ENCODE measurements around the gene OMG. TPM values are rescaled to one million over a fixed set of nuclear protein-coding genes. Genes with fewer than 3 reads are reported as not detected.

OMG gene
- total and polyA plus RNA-seq, 2 donors (not counting 1 experiment from before 2014, with no cell fraction given), result 0.39 to 1.7 TPM

DNA sequence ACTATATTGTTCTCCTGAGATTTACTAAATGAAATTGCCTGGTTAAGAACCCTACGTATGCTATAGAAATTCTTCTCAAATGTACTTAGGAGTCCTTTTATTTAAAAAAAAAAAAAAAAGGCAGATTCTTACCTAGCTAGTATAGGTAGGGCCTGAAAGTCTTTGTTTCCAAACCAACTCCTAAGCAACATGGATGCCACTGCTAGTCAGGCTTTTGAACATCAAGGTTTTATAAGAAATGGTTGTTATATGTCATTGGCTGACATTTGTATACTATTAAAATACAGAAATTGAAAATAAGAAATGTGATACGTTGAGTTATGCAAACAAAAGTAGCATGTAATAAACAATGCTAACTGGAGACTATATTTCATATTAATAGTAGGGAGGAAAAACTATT, 23.2 kb upstream of the OMG start:
- intact Hi-C loops (cut with micrococcal nuclease), result loop anchor here (2.0 kb wide), 2 partner anchors 53 to 171 kb away; no protein-coding TSS in a partner anchor
- Mint-ChIP-seq H3K27me3 (no peaks in the 10 kb centered on the region), H3K4me1 (peaks cover 48% of the 10 kb centered on the region), H3K9me3 (ENCODE audit: insufficient read depth) (no peaks in the 10 kb centered on the region), H3K27ac (no peak overlapping the region), H3K4me3 (peak overlapping the region; percentile 87)
- Histone ChIP-seq H3K27ac (ENCODE audit: low read length in 2 of 2) (peak overlapping the region; percentile 40 to 91), H3K4me3 (ENCODE audit: control extremely low read depth in 1 of 5, extremely low read depth in 1 of 5, insufficient read depth in 1 of 5, low read depth in 2 of 5, low read length in 4 of 5) (peak overlapping the region; percentile 40 to 98 (median 69)), H3K9ac (ENCODE audit: low read length) (peak overlapping the region; percentile 76), H3K36me3 (replicated peaks in 1 of 2; ENCODE audit: control extremely low read depth in 1 of 2, control insufficient read depth in 1 of 2, extremely low read depth in 1 of 2, insufficient read depth in 2 of 2, low read length in 1 of 2) (peaks cover 0 to 5% of the 10 kb centered on the region in 2 experiments), H2AFZ (ENCODE audit: insufficient read depth, low read depth, low read length, poor library complexity, severe bottlenecking) (peak overlapping the region; percentile 39), H4K20me1 (ENCODE audit: control insufficient read depth, insufficient read depth, low read length, poor library complexity, severe bottlenecking) (no peaks in the 10 kb centered on the region), H3K79me2 (ENCODE audit: control insufficient read depth, insufficient read depth, low read length) (peaks cover 62% of the 10 kb centered on the region), H3K27me3 (replicated peaks in 1 of 4; ENCODE audit: control extremely low read depth in 1 of 4, control insufficient read depth in 3 of 4, insufficient read depth in 4 of 4, low read length in 3 of 4) (no peaks in the 10 kb centered on the region), H3K4me1 (ENCODE audit: control insufficient read depth in 2 of 2, insufficient read depth in 2 of 2, low read length in 2 of 2) (peaks cover 29 to 45% of the 10 kb centered on the region in 2 donors), H3K4me2 (replicated peaks; ENCODE audit: low read depth, low read length, poor library complexity, severe bottlenecking) (peak overlapping the region; percentile 79), H3K9me3 (ENCODE audit: control extremely low read depth in 1 of 3, control insufficient read depth in 2 of 3, insufficient read depth in 1 of 3, low read length in 2 of 3) (no peaks in the 10 kb centered on the region)
- WGBS (ENCODE audit: insufficient coverage), result no CpG with 5 or more reads among the region's 2 CpGs
- ATAC-seq (ENCODE audit: low read depth), result no peak
- DNase-seq, result peak; percentile 11
- ChIA-PET POLR2A (interaction anchor here (0.5 to 1.8 kb wide), 2 partner anchors 9 to 103 kb away, joined by 4 to 8 read pairs; no protein-coding TSS in a partner anchor), CTCF (interaction anchor here (0.6 to 3.1 kb wide), 9 partner anchors 10 to 769 kb away, joined by 3 to 22 read pairs (median 4); no protein-coding TSS in a partner anchor)
- TF ChIP-seq, protein P1, sequence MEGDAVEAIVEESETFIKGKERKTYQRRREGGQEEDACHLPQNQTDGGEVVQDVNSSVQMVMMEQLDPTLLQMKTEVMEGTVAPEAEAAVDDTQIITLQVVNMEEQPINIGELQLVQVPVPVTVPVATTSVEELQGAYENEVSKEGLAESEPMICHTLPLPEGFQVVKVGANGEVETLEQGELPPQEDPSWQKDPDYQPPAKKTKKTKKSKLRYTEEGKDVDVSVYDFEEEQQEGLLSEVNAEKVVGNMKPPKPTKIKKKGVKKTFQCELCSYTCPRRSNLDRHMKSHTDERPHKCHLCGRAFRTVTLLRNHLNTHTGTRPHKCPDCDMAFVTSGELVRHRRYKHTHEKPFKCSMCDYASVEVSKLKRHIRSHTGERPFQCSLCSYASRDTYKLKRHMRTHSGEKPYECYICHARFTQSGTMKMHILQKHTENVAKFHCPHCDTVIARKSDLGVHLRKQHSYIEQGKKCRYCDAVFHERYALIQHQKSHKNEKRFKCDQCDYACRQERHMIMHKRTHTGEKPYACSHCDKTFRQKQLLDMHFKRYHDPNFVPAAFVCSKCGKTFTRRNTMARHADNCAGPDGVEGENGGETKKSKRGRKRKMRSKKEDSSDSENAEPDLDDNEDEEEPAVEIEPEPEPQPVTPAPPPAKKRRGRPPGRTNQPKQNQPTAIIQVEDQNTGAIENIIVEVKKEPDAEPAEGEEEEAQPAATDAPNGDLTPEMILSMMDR (IDR thresholded peaks at IDR 0.05), result no peak
- TF ChIP-seq EZH2 (IDR thresholded peaks at IDR 0.05; ENCODE audit: borderline replicate concordance, insufficient read depth, low read depth, low read length, poor library complexity, severe bottlenecking), result no peak

All from B cell (primary cell).